ENCODE results near the gene LMOD2. TPM values are rescaled to one million over a fixed set of nuclear protein-coding genes. Genes with fewer than 3 reads are reported as not detected.

LMOD2 gene
- total RNA-seq, 1 donor from 2014 or later, result not detected

Other genes starting within 250 kb of the LMOD2 start
- 0.25 TPM in 1 of 2 replicates, not detected in the other for gene IQUB, start 121.3 kb upstream of the LMOD2 start, total RNA-seq
- 55.1 and 57.2 TPM in 2 replicates for gene NDUFA5, start 98.0 kb upstream of the LMOD2 start, total RNA-seq
- not detected in 2 replicates for gene ASB15, start 54.0 kb upstream of the LMOD2 start, total RNA-seq
- 6.0 and 6.6 TPM in 2 replicates for gene WASL, start 93.1 kb downstream of the LMOD2 start, total RNA-seq
- not detected in 2 replicates for gene HYAL4, start 189.3 kb downstream of the LMOD2 start, total RNA-seq

Measured in activated T-helper 2 cell treated with anti-CD3 and anti-CD28 coated beads, Interferon-gamma antibody, Interleukin-2, Interleukin-4, amounts not matched to agents 10 μg/mL and 5 μg/mL and 100 μg/mL, durations not matched to agents 14 hours and 24 hours and 36 hours (primary cell).